ENCODE data around the gene ZFPM1. TPM values are rescaled to one million over a fixed set of nuclear protein-coding genes. Genes with fewer than 3 reads are reported as not detected.

The ZFPM1 gene
- total and polyA plus RNA-seq, 8 donors = 3.6 to 22.5 (median 19.3) TPM

DNA sequence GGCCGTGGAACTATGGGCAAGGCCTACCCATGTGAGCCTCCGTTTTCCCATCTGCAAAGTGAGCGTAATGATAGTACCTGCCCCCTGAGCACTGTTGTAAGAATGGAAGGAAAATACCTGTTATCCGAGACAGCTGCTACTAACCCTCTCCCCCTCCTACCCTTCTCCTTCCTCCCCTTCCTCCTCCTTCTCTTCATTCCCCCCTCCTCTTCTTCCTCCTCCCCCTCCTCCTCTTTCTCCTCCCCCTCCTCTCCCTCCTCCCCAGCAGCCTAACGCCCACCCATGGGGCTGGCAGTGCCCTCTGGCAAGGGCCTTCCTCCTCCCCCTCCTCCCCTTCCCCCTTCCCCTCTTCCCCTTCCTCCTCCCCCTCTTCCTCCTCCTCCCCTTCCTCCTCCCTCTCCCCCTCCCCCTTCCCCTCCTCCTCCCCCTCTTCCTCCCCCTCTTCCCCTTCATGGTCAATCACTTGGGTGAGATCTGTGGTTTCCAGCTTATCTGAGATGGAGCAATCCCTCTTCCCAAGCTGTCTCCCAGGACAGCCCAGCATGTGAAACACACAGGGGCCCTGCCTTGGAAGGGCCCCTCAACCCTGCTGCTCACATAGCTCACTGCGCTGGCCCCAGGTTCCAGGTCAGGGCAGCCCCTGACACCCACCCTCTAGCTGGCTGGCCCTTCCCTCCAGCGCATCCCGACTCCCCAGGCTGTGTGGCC lies 6.4 kb downstream of the ZFPM1 start:
- Histone ChIP-seq H3K4me3 (no peak overlapping the region), H3K36me3 (no peaks in the 10 kb centered on the region), H3K9me3 (no peaks in the 10 kb centered on the region), H3K4me1 (peaks cover 16 to 53% (median 21%) of the 10 kb centered on the region in 3 donors), H3K27me3 (no peaks in the 10 kb centered on the region), H3K27ac (no peak overlapping the region)
- FAIRE-seq (no peak), DNase-seq (no peak), ATAC-seq (no peak)
- TF ChIP-seq, protein P1, sequence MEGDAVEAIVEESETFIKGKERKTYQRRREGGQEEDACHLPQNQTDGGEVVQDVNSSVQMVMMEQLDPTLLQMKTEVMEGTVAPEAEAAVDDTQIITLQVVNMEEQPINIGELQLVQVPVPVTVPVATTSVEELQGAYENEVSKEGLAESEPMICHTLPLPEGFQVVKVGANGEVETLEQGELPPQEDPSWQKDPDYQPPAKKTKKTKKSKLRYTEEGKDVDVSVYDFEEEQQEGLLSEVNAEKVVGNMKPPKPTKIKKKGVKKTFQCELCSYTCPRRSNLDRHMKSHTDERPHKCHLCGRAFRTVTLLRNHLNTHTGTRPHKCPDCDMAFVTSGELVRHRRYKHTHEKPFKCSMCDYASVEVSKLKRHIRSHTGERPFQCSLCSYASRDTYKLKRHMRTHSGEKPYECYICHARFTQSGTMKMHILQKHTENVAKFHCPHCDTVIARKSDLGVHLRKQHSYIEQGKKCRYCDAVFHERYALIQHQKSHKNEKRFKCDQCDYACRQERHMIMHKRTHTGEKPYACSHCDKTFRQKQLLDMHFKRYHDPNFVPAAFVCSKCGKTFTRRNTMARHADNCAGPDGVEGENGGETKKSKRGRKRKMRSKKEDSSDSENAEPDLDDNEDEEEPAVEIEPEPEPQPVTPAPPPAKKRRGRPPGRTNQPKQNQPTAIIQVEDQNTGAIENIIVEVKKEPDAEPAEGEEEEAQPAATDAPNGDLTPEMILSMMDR (IDR thresholded peaks at IDR 0.05) = no peak
- 69 to 72% methylated on average over 8 of the region's 8 CpGs for WGBS, 2 donors
- intact Hi-C loops (cut with DNase I) = no loop called here

DNA sequence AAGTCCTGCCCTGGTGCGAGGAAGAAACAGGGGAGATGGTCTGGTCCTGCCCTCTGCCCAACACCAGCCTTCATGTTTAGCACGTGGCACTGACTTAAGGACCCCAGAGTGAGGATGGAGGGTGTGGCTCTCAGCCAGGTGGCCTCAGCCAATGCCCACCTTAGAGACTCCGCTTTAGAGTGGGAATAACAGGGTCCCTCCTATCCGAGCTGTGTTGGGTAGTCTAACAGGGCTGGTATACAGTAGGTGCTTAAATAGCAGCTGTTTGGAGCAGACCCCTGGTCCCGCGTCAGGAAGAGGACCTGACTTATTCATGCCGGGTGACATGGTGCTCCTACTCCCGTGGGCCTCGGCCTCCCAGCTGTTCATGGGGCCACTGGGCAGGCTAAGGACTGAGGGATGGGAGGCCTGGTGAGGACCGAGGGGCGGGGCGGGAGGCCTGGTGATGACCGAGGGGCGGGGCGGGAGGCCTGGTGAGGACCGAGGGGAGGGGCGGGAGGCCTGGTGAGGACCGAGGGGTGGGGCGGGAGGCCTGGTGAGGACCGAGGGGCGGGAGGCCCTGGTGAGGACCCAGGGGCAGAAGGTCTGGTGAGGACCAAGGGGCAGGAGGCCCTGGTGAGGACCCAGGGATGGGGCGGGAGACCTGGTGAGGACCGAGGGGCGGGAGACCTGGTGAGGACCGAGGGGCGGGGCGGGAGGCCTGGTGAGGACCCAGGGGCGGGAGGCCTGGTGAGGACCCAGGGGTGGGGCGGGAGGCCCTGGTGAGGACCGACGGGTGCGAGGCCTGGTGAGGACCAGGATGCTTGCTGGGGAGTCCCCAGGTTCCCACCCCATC lies 7.6 kb downstream of the ZFPM1 start:
- ATAC-seq = peak in 1 of 4 donors; percentile 2

DNA sequence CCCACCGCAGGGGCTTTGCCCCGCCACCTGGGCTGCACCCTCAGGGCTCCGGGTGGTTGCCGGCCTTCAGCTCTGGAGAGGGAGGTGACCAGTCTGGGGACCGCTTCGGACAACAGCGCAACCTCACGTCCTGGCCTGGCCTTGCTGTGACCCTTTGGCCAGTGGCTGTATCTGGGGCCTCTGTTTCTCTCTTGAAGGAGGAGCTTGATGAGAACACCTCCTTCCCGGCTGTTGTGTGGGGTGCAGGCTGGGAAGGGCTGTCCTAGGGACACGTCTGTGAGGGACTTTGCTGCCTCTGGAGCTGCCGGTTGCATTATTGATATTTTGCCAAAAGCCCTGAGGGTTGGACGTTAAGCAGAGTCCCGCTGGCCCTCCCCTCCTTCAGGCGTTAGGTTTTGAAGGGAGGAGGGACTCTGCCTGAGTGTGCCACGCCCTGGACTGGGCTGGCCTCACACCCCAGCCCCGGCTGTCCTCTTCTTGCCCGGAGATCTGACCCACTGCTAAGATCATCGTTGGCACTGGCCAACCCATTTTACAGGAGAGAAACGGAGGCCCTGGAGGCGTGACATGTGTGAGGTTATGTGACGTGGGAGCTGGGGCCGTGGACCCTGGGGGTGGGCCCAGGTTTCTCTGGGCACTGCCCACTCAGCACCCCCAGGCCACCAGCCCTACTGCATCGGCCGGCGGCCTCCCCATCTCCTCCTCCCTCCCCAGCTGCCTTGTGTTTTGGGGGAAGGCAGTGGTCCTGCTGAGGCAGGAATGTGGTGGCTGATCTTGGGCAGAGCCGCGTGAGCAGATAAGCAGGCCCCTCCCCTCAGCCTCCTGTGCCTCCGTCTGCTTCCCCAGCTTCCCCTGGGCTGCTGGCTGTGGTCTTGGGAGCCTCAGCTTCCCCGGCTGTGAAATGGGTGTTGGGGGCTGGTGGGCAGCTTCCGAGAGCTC lies 8.5 kb downstream of the ZFPM1 start:
- no peak for FAIRE-seq
- H3K27ac ChIP-seq = no peak overlapping the region
- H3K4me3 ChIP-seq = no peak overlapping the region
- intact Hi-C loops (cut with DNase I) = no loop called here
- peak; percentile 35 to 71 (median 55) for ATAC-seq
- TF ChIP-seq, protein P1 (IDR thresholded peaks at IDR 0.05) = no peak
- peaks cover 16 to 46% (median 21%) of the 10 kb centered on the region in 3 donors for H3K4me1 ChIP-seq
- no peaks in the 10 kb centered on the region for H3K36me3 ChIP-seq
- peak in 2 of 6 donors; percentile 56 to 60 for DNase-seq
- H3K9me3 ChIP-seq = no peaks in the 10 kb centered on the region
- H3K27me3 ChIP-seq = no peaks in the 10 kb centered on the region
- WGBS, 2 donors = 31 to 34% methylated on average over 27 to 30 of the region's 30 CpGs

More for the DNA sequence above, 7.6 kb downstream of the ZFPM1 start:
- no peaks in the 10 kb centered on the region for H3K9me3 ChIP-seq
- H3K36me3 ChIP-seq = no peaks in the 10 kb centered on the region
- H3K4me3 ChIP-seq = no peak overlapping the region
- 65 to 72% methylated on average over 15 to 29 of the region's 32 CpGs for WGBS, 2 donors
- H3K27ac ChIP-seq = no peak overlapping the region
- peaks cover 16 to 53% (median 23%) of the 10 kb centered on the region in 3 donors for H3K4me1 ChIP-seq
- intact Hi-C loops (cut with DNase I) = no loop called here
- FAIRE-seq = no peak
- TF ChIP-seq, protein P1 (IDR thresholded peaks at IDR 0.05) = no peak
- H3K27me3 ChIP-seq = no peaks in the 10 kb centered on the region
- DNase-seq = no peak

DNA sequence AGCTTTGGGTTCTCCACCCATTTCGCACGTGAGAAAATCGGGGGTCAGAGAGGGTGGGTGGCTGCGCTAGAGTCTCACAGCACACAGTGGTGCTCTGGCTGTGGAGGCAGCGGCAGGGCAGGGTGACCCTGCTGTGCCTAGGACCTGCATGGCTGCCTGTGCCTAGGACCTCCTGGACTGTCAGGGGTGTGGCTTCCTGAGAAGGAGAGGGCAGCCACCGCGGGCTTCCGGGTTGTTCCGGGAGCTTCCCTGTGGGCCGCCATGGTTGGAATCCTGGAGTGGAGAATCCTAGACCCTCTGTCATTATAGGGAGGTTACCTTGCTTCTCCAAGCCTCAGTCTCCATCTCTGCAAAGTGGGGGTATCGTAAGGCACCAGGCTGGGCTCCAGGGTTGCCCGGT lies 9.3 kb downstream of the ZFPM1 start:
- ATAC-seq = no peak
- TF ChIP-seq, protein P1 (IDR thresholded peaks at IDR 0.05) = no peak
- Histone ChIP-seq H3K36me3 (no peaks in the 10 kb centered on the region), H3K4me3 (no peak overlapping the region), H3K27me3 (no peaks in the 10 kb centered on the region), H3K9me3 (no peaks in the 10 kb centered on the region), H3K4me1 (peaks cover 16 to 40% (median 16%) of the 10 kb centered on the region in 3 donors), H3K27ac (no peak overlapping the region)
- FAIRE-seq = no peak
- intact Hi-C loops (cut with DNase I) = no loop called here
- 61 to 63% methylated on average over 12 of the region's 12 CpGs for WGBS, 2 donors
- DNase-seq = no peak
